ENCODE results near the gene PMM2.

PMM2 gene

DNA sequence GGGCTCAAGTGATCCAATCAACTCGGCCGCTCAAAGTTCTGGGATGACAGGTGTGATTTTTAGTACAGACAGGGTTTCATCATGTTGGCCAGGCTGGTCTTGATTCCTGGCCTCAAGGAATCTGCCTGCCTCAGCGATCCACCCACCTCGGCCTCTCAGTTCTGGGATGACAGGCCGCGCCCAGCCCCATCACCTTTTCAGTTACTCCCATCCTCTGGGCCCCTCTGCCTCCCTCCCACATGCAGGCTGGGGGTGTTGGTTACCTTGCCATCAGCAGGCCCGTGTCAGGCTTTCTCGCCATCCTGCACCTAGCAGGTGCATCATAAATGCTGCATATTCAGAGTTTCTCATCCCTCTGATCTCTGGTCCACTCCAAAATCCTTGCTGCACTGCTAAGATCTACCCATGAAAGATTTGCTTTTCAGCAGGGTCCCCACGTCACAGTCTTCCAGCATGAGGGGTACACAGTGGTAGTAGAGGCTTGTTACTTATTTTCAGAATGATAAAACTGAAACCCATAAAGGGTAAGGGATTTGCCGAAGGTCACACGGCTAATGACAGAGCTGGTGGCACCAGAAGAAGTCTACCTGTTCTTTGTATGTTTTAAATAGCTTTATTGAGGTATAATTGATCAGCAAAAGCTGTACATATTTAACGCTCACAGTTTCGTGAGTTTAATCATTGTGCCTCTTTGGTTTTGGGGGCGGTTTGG, 16.6 kb downstream of the PMM2 start:
- Histone ChIP-seq H3K4me1 (ENCODE audit: insufficient read depth, low read length, severe bottlenecking) (no peaks in the 10 kb centered on the region), H4K20me1 (ENCODE audit: insufficient read depth, low read length) (no peaks in the 10 kb centered on the region), H3K9me3 (ENCODE audit: low read length) (no peaks in the 10 kb centered on the region), H3K9ac (ENCODE audit: low read length) (no peak overlapping the region), H3K79me2 (ENCODE audit: insufficient read depth, low read length) (no peaks in the 10 kb centered on the region), H3K27me3 (ENCODE audit: insufficient read depth, low read length) (no peaks in the 10 kb centered on the region), H3K4me3 (ENCODE audit: low read depth, low read length, poor library complexity, severe bottlenecking) (no peak overlapping the region), H3F3A (ENCODE audit: insufficient read depth, low read length) (no peaks in the 10 kb centered on the region), H2AFZ (ENCODE audit: low read length) (no peak overlapping the region), H3K27ac (ENCODE audit: low read depth, low read length, poor library complexity, severe bottlenecking) (no peak overlapping the region), H3K4me2 (ENCODE audit: low read length) (no peak overlapping the region), H3K9me2 (ENCODE audit: low read depth, low read length) (no peaks in the 10 kb centered on the region), H3K36me3 (ENCODE audit: insufficient read depth, low read length) (peaks cover 99% of the 10 kb centered on the region)
- no peak for TF ChIP-seq EZH2 (IDR thresholded peaks at IDR 0.05; ENCODE audit: borderline replicate concordance, low read length)
- TF ChIP-seq, protein P1, sequence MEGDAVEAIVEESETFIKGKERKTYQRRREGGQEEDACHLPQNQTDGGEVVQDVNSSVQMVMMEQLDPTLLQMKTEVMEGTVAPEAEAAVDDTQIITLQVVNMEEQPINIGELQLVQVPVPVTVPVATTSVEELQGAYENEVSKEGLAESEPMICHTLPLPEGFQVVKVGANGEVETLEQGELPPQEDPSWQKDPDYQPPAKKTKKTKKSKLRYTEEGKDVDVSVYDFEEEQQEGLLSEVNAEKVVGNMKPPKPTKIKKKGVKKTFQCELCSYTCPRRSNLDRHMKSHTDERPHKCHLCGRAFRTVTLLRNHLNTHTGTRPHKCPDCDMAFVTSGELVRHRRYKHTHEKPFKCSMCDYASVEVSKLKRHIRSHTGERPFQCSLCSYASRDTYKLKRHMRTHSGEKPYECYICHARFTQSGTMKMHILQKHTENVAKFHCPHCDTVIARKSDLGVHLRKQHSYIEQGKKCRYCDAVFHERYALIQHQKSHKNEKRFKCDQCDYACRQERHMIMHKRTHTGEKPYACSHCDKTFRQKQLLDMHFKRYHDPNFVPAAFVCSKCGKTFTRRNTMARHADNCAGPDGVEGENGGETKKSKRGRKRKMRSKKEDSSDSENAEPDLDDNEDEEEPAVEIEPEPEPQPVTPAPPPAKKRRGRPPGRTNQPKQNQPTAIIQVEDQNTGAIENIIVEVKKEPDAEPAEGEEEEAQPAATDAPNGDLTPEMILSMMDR (IDR thresholded peaks at IDR 0.05; ENCODE audit: low read length) = no peak

DNA sequence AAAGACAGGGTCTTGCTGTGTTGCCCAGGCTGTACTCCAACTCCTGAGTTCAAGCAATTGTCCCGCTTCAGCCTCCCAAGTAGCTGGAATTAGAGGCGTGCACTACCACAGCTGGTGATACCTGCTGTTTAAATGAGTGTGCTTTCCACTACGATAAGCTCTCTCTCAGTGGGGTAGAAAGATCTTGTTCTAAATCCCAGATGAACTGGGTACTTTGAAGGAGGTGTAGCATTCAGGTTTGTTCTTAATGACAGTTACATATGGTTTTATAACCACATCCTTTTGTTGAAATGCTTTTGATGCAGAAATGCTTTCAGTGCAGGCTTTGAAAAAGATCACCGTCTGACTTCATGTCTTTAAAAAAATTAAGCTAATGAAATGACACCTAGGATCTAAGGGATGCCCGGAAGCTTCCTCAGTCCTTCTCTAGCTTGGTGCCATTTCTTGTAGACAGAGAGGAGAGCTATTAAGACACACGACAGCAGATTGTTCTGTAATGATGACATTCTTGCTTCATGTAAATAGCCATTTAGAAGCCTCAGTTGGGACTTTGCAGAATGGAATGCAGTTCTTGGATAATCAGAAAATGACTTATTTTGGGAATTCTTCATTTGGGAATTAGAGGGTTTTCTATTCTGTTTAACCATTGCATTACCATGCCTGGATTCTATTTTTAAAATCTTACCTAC, 19.5 kb downstream of the PMM2 start:
- no peak overlapping the region for H3K9ac ChIP-seq (ENCODE audit: low read length)
- no peaks in the 10 kb centered on the region for H3K9me3 ChIP-seq (ENCODE audit: low read length)
- peaks cover 96% of the 10 kb centered on the region for H3K36me3 ChIP-seq (ENCODE audit: insufficient read depth, low read length)
- no peaks in the 10 kb centered on the region for H3F3A ChIP-seq (ENCODE audit: insufficient read depth, low read length)
- no peaks in the 10 kb centered on the region for H4K20me1 ChIP-seq (ENCODE audit: insufficient read depth, low read length)
- no peak overlapping the region for H2AFZ ChIP-seq (ENCODE audit: low read length)
- H3K4me2 ChIP-seq (ENCODE audit: low read length) = no peak overlapping the region
- H3K4me1 ChIP-seq (ENCODE audit: insufficient read depth, low read length, severe bottlenecking) = no peaks in the 10 kb centered on the region
- no peaks in the 10 kb centered on the region for H3K9me2 ChIP-seq (ENCODE audit: low read depth, low read length)
- no peak for TF ChIP-seq EZH2 (IDR thresholded peaks at IDR 0.05; ENCODE audit: borderline replicate concordance, low read length)
- TF ChIP-seq, protein P1 (IDR thresholded peaks at IDR 0.05; ENCODE audit: low read length) = no peak
- no peaks in the 10 kb centered on the region for H3K79me2 ChIP-seq (ENCODE audit: insufficient read depth, low read length)
- no peak overlapping the region for H3K27ac ChIP-seq (ENCODE audit: low read depth, low read length, poor library complexity, severe bottlenecking)
- H3K27me3 ChIP-seq (ENCODE audit: insufficient read depth, low read length) = no peaks in the 10 kb centered on the region
- no peak overlapping the region for H3K4me3 ChIP-seq (ENCODE audit: low read depth, low read length, poor library complexity, severe bottlenecking)

GRCh38 chr16:8818504-8819270, 21.0 kb downstream of the PMM2 start:
- Histone ChIP-seq H2AFZ (ENCODE audit: low read length) (no peak overlapping the region), H4K20me1 (ENCODE audit: insufficient read depth, low read length) (no peaks in the 10 kb centered on the region), H3K9me2 (ENCODE audit: low read depth, low read length) (no peaks in the 10 kb centered on the region), H3F3A (ENCODE audit: insufficient read depth, low read length) (no peaks in the 10 kb centered on the region), H3K4me1 (ENCODE audit: insufficient read depth, low read length, severe bottlenecking) (no peaks in the 10 kb centered on the region), H3K9me3 (ENCODE audit: low read length) (no peaks in the 10 kb centered on the region; the same call in none of the 2 replicates), H3K9ac (ENCODE audit: low read length) (no peak overlapping the region), H3K36me3 (ENCODE audit: insufficient read depth, low read length) (peaks cover 96% of the 10 kb centered on the region), H3K27me3 (ENCODE audit: insufficient read depth, low read length) (no peaks in the 10 kb centered on the region), H3K27ac (ENCODE audit: low read depth, low read length, poor library complexity, severe bottlenecking) (no peak overlapping the region), H3K79me2 (ENCODE audit: insufficient read depth, low read length) (no peaks in the 10 kb centered on the region), H3K4me2 (ENCODE audit: low read length) (no peak overlapping the region), H3K4me3 (ENCODE audit: low read depth, low read length, poor library complexity, severe bottlenecking) (no peak overlapping the region)
- no peak for TF ChIP-seq EZH2 (IDR thresholded peaks at IDR 0.05; ENCODE audit: borderline replicate concordance, low read length)
- TF ChIP-seq, protein P1 (IDR thresholded peaks at IDR 0.05; ENCODE audit: low read length) = no peak

Measured in OCI-LY1 (cell line).